ENCODE data around the gene PAM.

DNA sequence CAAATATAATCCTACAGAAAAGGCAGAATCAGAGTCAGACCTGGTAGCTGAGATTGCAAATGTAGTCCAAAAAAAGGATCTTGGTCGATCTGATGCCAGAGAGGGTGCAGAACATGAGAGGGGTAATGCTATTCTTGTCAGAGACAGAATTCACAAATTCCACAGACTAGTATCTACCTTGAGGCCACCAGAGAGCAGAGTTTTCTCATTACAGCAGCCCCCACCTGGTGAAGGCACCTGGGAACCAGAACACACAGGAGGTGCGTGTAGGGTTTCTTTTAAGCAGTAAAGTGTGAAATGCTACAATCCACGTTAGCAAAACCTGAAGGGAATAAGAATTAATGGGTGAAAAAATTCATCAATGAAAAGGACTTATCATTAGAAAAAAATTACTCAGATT lies 219.1 kb downstream of the PAM start:
- TF ChIP-seq, protein P1, sequence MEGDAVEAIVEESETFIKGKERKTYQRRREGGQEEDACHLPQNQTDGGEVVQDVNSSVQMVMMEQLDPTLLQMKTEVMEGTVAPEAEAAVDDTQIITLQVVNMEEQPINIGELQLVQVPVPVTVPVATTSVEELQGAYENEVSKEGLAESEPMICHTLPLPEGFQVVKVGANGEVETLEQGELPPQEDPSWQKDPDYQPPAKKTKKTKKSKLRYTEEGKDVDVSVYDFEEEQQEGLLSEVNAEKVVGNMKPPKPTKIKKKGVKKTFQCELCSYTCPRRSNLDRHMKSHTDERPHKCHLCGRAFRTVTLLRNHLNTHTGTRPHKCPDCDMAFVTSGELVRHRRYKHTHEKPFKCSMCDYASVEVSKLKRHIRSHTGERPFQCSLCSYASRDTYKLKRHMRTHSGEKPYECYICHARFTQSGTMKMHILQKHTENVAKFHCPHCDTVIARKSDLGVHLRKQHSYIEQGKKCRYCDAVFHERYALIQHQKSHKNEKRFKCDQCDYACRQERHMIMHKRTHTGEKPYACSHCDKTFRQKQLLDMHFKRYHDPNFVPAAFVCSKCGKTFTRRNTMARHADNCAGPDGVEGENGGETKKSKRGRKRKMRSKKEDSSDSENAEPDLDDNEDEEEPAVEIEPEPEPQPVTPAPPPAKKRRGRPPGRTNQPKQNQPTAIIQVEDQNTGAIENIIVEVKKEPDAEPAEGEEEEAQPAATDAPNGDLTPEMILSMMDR (IDR thresholded peaks at IDR 0.05; ENCODE audit: low read length) = no peak
- no peak for TF ChIP-seq EZH2phosphoT487 (IDR thresholded peaks at IDR 0.05; ENCODE audit: low read length)

Data from MM.1S (cell line).